Measurements from ENCODE around the gene NUTF2. TPM values are rescaled to one million over a fixed set of nuclear protein-coding genes. Genes with fewer than 3 reads are reported as not detected.

The NUTF2 gene
- total RNA-seq, 4 donors from 2014 or later = 56.5 to 98.2 (median 75.4) TPM

- TF ChIP-seq, protein P1, sequence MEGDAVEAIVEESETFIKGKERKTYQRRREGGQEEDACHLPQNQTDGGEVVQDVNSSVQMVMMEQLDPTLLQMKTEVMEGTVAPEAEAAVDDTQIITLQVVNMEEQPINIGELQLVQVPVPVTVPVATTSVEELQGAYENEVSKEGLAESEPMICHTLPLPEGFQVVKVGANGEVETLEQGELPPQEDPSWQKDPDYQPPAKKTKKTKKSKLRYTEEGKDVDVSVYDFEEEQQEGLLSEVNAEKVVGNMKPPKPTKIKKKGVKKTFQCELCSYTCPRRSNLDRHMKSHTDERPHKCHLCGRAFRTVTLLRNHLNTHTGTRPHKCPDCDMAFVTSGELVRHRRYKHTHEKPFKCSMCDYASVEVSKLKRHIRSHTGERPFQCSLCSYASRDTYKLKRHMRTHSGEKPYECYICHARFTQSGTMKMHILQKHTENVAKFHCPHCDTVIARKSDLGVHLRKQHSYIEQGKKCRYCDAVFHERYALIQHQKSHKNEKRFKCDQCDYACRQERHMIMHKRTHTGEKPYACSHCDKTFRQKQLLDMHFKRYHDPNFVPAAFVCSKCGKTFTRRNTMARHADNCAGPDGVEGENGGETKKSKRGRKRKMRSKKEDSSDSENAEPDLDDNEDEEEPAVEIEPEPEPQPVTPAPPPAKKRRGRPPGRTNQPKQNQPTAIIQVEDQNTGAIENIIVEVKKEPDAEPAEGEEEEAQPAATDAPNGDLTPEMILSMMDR (IDR thresholded peaks at IDR 0.05; ENCODE audit: low read depth) = no peak
Measured at GRCh38 chr16:67907397-67908180, 60.9 kb downstream of the NUTF2 start.

DNA sequence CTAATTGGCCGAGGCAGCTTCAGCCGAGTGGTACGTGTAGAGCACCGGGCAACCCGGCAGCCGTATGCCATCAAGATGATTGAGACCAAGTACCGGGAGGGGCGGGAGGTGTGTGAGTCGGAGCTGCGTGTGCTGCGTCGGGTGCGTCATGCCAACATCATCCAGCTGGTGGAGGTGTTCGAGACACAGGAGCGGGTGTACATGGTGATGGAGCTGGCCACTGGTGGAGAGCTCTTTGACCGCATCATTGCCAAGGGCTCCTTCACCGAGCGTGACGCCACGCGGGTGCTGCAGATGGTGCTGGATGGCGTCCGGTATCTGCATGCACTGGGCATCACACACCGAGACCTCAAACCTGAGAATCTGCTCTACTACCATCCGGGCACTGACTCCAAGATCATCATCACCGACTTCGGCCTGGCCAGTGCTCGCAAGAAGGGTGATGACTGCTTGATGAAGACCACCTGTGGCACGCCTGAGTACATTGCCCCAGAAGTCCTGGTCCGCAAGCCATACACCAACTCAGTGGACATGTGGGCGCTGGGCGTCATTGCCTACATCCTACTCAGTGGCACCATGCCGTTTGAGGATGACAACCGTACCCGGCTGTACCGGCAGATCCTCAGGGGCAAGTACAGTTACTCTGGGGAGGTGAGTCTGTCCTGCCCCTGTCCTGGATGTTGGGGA, 62.5 kb downstream of the NUTF2 start:
- TF ChIP-seq, protein P1 (IDR thresholded peaks at IDR 0.05; ENCODE audit: low read depth) = no peak

DNA sequence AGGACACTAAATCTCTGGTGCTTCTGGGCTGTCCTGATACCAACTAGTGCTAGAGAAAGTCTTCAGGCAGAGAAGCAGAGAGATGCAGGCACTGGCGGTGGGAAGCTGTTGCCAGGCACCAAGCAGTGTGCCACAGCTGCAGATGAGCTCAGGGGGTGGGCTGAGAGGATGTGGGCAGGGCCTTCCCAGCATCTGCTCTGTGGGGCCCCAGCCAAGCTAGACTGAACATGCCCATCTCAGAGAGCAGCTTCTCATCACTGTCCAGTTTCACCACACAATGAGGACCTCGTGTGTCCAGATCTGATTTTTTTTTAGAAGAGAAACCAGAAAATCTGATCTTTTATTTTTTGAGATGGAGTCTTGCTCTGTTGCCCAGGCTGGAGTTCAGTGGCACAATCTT, 63.4 kb downstream of the NUTF2 start:
- TF ChIP-seq, protein P1 (IDR thresholded peaks at IDR 0.05; ENCODE audit: low read depth) = no peak

GRCh38 chr16:67914758-67915495, 68.2 kb downstream of the NUTF2 start:
- TF ChIP-seq, protein P1 (IDR thresholded peaks at IDR 0.05; ENCODE audit: low read depth) = no peak

DNA sequence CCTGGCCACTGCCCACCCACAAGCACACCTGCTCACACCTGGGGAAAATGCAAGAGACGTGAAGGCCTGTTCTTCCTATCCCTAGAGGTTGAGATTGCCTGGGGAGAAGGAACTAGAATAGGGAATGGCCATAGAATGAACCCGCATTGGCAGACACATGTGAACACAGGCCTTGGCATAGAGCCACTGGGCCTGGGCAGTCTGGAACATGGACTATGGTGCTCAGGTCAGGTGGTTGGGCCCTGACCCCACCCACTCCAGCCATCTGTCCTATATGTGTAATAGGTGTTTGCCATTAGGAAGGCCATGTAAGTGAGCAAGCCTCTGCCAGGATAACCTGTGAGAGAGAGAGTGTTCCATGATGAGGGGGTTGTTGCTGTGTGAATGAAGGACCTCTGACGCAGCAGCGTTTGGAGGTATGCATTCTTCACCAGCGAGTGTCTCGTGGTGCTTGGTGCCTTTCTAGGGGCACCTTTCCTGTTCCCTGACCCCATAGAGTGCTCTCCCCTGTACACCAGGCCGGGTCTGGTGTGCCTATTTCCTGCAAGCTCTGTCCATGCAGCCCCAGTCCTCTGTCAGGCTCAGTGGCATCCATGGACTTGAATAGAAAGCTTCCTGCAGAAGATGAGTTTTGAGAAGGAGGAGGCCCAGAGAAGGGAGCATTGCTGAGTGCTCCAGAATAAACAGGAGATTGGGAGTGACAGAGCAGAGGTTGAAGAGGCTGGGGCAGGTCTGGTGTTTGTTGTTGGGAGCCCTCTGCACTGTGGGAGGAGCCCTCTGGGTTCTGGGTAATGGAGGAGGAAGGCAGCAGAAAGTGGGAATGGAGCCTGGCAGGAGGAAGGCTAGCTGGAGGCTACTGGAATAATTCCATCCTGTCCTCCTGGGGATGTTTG, 69.3 kb downstream of the NUTF2 start:
- TF ChIP-seq, protein P1 (IDR thresholded peaks at IDR 0.05; ENCODE audit: low read depth) = no peak

DNA sequence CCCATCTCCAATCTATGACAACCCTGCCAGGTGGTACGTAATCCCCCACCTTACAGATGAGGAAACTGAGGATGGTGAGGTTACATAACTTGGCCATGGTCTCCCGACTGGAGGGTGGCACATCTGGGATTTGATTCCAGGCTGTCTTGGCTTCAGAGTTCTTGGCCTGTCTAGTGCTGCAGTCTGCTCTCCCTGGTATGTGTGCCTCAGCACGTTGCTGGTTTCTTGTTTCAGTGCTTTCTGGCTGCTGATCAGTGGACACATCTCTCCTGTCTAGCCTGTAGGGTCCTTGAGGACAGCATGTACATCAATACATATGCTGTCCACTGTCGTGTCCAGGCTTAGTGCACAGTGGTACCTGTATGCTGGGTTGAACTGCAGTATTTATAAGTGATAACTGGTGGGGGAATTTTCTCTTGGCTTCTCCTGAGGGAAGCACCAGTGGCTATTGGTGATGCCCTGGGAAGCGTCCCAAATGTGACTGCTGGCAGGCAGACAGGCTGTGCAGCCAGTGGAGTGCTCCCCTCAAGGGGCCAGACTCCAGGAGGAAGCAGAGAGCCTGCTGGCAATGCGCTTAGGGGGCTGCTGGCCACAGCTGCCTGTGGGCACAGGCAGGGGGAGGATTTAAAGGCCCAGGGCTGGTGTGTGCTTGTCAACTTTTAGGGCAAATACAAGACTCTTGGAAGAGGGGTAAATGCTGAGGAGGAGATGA, 70.6 kb downstream of the NUTF2 start:
- TF ChIP-seq, protein P1 (IDR thresholded peaks at IDR 0.05; ENCODE audit: low read depth) = no peak
